Activated B cell treated with CpG ODN at 0.5 μM for 24 hours (primary cell): ENCODE measurements around the gene RBKS. TPM values are rescaled to one million over a fixed set of nuclear protein-coding genes. Genes with fewer than 3 reads are reported as not detected.

Source experiments
- ATAC-seq: fragments of 200-7000 bp; cut with Tn5 transposase; one replicate; pipeline ENCODE4 v1.10.0; 2021; ENCODE audit warnings: low read depth, mild to moderate bottlenecking, moderate library complexity
- CTCF ChIA-PET: fragments of 350-600 bp; sonication (Branson Sonifier 250); formaldehyde crosslinking; loops from one replicate; lab custom pipeline; 2021; ENCODE audit warnings: antibody characterized with exemption; lab: Charles Lee
- POLR2A ChIA-PET: fragments of 350-600 bp; sonication (Branson Sonifier 250); formaldehyde crosslinking; loops from one replicate; lab custom pipeline; 2021; ENCODE audit warnings: antibody characterized with exemption; lab: Charles Lee
- DNase-seq: peaks from one replicate; pipeline ENCODE4 v3.0.0; 2022
- H3K27ac Mint-ChIP-seq: one replicate; pipeline ENCODE4 v1.8.0; 2020; ENCODE audit warnings: mixed read lengths
- H3K27me3 Mint-ChIP-seq: one replicate; pipeline ENCODE4 v1.8.0; 2021; ENCODE audit warnings: mixed read lengths
- H3K36me3 Mint-ChIP-seq: one replicate; pipeline ENCODE4 v1.8.0; 2021; ENCODE audit warnings: low read depth, mixed read lengths
- H3K4me1 Mint-ChIP-seq: one replicate; pipeline ENCODE4 v1.8.0; 2021; ENCODE audit warnings: mixed read lengths
- H3K4me3 Mint-ChIP-seq: one replicate; pipeline ENCODE4 v1.8.0; 2020; ENCODE audit warnings: mild to moderate bottlenecking, mixed read lengths
- H3K9me3 Mint-ChIP-seq: one replicate; pipeline ENCODE4 v1.8.0; 2020; ENCODE audit warnings: mixed read lengths
- CTCF ChIP-seq: fragments of 200-600 bp; IDR thresholded peaks from one replicate; pipeline ENCODE4 v1.8.0; 2022; ENCODE audit warnings: antibody characterized with exemption, mild to moderate bottlenecking
- intact Hi-C: fragments of 100-400 bp; cut with micrococcal nuclease; formaldehyde crosslinking; loops from one replicate; pipeline ENCODE4 v1.15.1; 2024
- total RNA-seq: library from RNA; stranded (reverse); gene quantifications from 2 replicates; pipeline ENCODE4 v1.2.3, GENCODE V29; 2022

The RBKS gene
- total RNA-seq, 1 donor from 2014 or later, result 3.1 TPM

GRCh38 chr2:27855476-27855875, 34.7 kb downstream of the RBKS start:
- no peak overlapping the region for H3K27ac Mint-ChIP-seq
- POLR2A ChIA-PET, result no interaction called here
- CTCF ChIA-PET, result no interaction called here

GRCh38 chr2:27854229-27854862, 35.8 kb downstream of the RBKS start:
- Mint-ChIP-seq H3K4me1 (no peaks in the 10 kb centered on the region), H3K36me3 (peaks cover 7% of the 10 kb centered on the region), H3K27ac (no peak overlapping the region), H3K4me3 (no peak overlapping the region), H3K27me3 (no peaks in the 10 kb centered on the region), H3K9me3 (peaks cover 7% of the 10 kb centered on the region)
- no peak for ATAC-seq
- ChIA-PET CTCF (no interaction called here), POLR2A (no interaction called here)
- intact Hi-C loops, result no loop called here
- TF ChIP-seq CTCF, result no peak
- no peak for DNase-seq

More at GRCh38 chr2:27855476-27855875, 34.7 kb downstream of the RBKS start:
- intact Hi-C loops, result no loop called here
- TF ChIP-seq CTCF, result no peak
- Mint-ChIP-seq H3K4me1 (no peaks in the 10 kb centered on the region), H3K27me3 (no peaks in the 10 kb centered on the region), H3K4me3 (no peak overlapping the region), H3K9me3 (peaks cover 7% of the 10 kb centered on the region), H3K36me3 (peaks cover 7% of the 10 kb centered on the region)
- no peak for ATAC-seq
- DNase-seq, result no peak

- no peaks in the 10 kb centered on the region for H3K4me1 Mint-ChIP-seq
- H3K9me3 Mint-ChIP-seq, result no peaks in the 10 kb centered on the region
- no peak for ATAC-seq
- H3K4me3 Mint-ChIP-seq, result no peak overlapping the region
- H3K36me3 Mint-ChIP-seq, result peaks cover 4% of the 10 kb centered on the region
- H3K27me3 Mint-ChIP-seq, result no peaks in the 10 kb centered on the region
- TF ChIP-seq CTCF, result no peak
- intact Hi-C loops, result no loop called here
- POLR2A ChIA-PET, result no interaction called here
- CTCF ChIA-PET, result no interaction called here
- H3K27ac Mint-ChIP-seq, result no peak overlapping the region
- DNase-seq, result no peak
These were observed 37.5 kb downstream of the RBKS start for GRCh38 chr2:27852691-27853090.

GRCh38 chr2:27849558-27850205, 40.5 kb downstream of the RBKS start:
- Mint-ChIP-seq H3K27me3 (no peaks in the 10 kb centered on the region), H3K36me3 (no peaks in the 10 kb centered on the region), H3K4me3 (no peak overlapping the region), H3K9me3 (no peaks in the 10 kb centered on the region), H3K27ac (no peak overlapping the region), H3K4me1 (no peaks in the 10 kb centered on the region)
- intact Hi-C loops, result no loop called here
- no peak for DNase-seq
- TF ChIP-seq CTCF, result no peak
- POLR2A ChIA-PET, result no interaction called here
- CTCF ChIA-PET, result no interaction called here
- ATAC-seq, result no peak

GRCh38 chr2:27847333-27847732, 42.9 kb downstream of the RBKS start:
- Mint-ChIP-seq H3K36me3 (no peaks in the 10 kb centered on the region), H3K4me3 (no peak overlapping the region), H3K27ac (no peak overlapping the region), H3K9me3 (no peaks in the 10 kb centered on the region), H3K27me3 (no peaks in the 10 kb centered on the region), H3K4me1 (no peaks in the 10 kb centered on the region)
- intact Hi-C loops, result no loop called here
- DNase-seq, result no peak
- CTCF ChIA-PET, result no interaction called here
- no peak for TF ChIP-seq CTCF
- POLR2A ChIA-PET, result no interaction called here
- no peak for ATAC-seq
